GM18526 (cell line): ENCODE results near the gene TNFAIP6.

ENCODE experiments used
- POLR2A ChIP-seq: IDR thresholded peaks from 3 replicates; pipeline ENCODE4 v1.6.1; 2011; ENCODE audit not compliant: insufficient read length; ENCODE audit errors: extremely low read depth

TNFAIP6 gene

GRCh38 chr2:151357359-151357758 lies at the start of gene TNFAIP6:
Gene TNFAIP6 (plus strand): TSS chr2:151357592. CDS start chr2:151357667, 75 bp downstream.
- TF ChIP-seq POLR2A = no peak

- TF ChIP-seq POLR2A = no peak
These were observed 42.0 kb upstream of the TNFAIP6 start for GRCh38 chr2:151315381-151315903.

GRCh38 chr2:151325581-151326095 lies 31.8 kb upstream of the TNFAIP6 start:
- TF ChIP-seq POLR2A = no peak

GRCh38 chr2:151326554-151326953 lies 30.8 kb upstream of the TNFAIP6 start:
- no peak for TF ChIP-seq POLR2A

GRCh38 chr2:151329998-151330397 lies 27.4 kb upstream of the TNFAIP6 start:
- TF ChIP-seq POLR2A = no peak

- TF ChIP-seq POLR2A = no peak
These were observed 24.3 kb upstream of the TNFAIP6 start for GRCh38 chr2:151333083-151333482.

GRCh38 chr2:151334082-151334815 lies 23.1 kb upstream of the TNFAIP6 start:
- no peak for TF ChIP-seq POLR2A

- TF ChIP-seq POLR2A = no peak
These were observed 20.5 kb upstream of the TNFAIP6 start for GRCh38 chr2:151336863-151337371.

GRCh38 chr2:151337643-151338042 lies 19.7 kb upstream of the TNFAIP6 start:
- TF ChIP-seq POLR2A = no peak

- no peak for TF ChIP-seq POLR2A
These were observed 19.3 kb upstream of the TNFAIP6 start for GRCh38 chr2:151338115-151338514.

GRCh38 chr2:151343073-151343472 lies 14.3 kb upstream of the TNFAIP6 start:
- TF ChIP-seq POLR2A = no peak

GRCh38 chr2:151344906-151345305 lies 12.5 kb upstream of the TNFAIP6 start:
- TF ChIP-seq POLR2A = no peak

- TF ChIP-seq POLR2A = no peak
These were observed 10.1 kb upstream of the TNFAIP6 start for GRCh38 chr2:151347294-151347693.

- TF ChIP-seq POLR2A = no peak
These were observed 9.5 kb upstream of the TNFAIP6 start for GRCh38 chr2:151347906-151348305.

GRCh38 chr2:151350579-151351195 lies 6.7 kb upstream of the TNFAIP6 start:
- no peak for TF ChIP-seq POLR2A

- TF ChIP-seq POLR2A = no peak
These were observed 3.4 kb upstream of the TNFAIP6 start for GRCh38 chr2:151353995-151354394.
